HG03139 (cell line): ENCODE measurements around the gene KCNB1.

Source experiments
- ATAC-seq: cut with Tn5 transposase; IDR thresholded peaks from one replicate; pipeline ENCODE4 v1.9.1; 2021; ENCODE audit not compliant: unreplicated experiment

KCNB1 gene

DNA sequence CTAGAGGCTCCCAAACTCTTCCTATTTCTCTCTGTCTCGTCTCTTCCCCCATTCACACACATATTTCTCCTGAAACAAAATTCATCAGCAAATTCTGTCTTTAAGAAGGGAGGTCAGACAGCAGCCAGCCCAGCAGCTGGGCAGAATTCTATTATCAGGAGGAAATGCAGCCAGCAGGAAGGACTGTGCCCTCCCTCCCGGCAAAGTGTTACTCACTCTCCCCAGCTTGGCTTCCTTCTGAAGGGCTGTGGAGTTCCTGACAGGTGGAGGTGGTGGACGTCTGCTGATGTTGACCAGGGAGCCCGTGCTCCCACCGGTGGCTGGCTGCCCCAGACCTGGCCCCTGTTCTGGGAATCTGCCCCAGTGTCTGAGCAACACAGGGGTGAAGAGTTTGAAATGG is 37.3 kb downstream of the KCNB1 start:
- no peak for ATAC-seq

DNA sequence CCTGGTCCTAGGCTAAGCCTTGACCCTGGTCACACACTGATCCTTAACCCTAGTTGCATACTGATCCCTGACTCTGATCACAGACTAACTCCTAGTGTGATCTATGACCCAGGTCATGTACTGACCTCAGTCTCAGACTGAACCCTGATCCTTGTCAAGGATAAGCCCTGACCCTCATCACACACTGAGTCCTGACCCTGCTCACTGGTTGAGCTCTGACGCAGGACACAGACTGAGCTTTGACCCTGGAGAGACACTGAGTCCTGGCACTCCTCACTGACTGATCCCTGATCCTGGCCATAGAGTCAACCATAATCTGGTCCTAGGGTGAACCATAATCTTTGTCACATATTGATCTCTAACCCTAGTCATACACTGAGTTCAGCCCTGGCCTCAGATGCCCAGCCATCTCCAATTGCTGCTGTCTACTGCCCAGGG is 37.9 kb downstream of the KCNB1 start:
- ATAC-seq = no peak

DNA sequence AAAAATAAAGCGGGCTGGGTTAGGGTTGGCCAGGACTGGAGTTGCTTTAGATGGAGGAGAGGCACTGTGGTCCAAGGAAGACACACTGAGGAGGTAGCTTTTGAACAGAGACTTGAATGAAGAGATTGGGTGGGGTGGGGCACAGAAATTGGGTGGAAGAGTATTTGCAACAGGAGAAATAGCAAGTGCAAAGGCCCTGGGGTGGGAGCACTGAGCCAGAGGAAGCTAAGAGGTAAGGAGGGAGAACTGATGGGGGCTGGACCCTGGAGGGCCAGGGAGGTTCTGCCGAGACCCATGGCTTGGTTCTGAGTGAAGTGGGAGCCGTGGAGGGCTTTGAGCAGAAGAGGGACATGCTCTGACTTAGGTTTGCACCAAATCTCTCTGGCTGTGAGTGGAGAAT is 45.4 kb downstream of the KCNB1 start:
- no peak for ATAC-seq

DNA sequence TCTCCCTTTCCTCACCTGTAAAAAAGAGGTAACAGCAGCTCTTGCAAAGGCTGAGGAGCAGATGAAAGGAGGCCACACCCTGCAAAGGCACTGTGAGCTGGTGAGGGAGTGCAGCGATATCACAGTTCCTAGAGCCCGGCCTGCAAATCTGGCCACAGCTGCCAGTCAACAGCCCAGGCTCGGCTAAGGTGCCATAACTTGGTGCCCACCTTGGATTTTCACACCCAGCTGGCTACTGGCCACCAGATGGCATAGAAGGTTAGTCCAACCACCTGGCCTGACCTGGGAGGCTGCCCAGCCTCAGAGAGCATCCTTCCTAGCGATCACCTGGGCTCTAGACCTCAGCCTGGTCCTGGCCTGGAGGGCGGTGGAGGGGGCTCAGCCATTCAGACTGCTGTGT is 46.8 kb downstream of the KCNB1 start:
- ATAC-seq = no peak

DNA sequence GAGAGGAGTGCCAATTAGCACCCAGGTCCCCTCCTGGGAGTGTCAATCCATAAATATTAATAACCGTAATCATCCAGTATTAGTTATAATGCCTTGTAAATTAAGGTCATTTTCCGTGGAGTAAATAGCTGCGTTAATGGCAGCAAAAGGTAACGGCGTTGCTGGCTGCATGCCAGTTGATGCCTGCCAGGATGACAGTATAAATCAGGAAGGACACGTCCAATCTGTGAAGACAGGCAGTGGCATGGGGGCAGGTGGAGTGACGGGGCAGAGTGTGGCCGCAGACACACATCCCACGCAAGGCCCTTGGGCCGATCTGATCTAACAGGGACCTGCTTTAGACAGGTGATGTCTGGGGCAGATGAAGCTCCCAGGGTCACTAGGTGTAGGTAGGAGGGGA is 49.1 kb downstream of the KCNB1 start:
- ATAC-seq = no peak

DNA sequence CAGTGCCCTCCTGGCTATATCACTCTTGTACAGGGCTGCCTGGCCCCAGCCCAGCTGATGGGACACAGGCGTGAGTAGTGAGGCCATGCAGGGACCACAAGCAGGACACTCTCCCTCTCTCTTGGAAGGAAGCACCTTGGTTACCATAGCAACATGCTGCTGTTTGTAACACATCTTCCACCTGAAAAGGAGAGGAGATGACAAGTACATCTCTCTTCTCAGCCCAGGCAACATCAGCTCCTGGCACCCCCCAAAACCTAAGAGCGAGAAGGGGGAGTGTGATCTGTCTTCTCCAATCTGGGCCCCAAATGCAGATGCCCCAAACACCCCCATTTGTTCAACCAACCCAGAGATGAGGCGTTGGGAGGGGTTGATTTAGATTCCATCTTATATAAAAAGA is 49.9 kb downstream of the KCNB1 start:
- ATAC-seq = no peak

DNA sequence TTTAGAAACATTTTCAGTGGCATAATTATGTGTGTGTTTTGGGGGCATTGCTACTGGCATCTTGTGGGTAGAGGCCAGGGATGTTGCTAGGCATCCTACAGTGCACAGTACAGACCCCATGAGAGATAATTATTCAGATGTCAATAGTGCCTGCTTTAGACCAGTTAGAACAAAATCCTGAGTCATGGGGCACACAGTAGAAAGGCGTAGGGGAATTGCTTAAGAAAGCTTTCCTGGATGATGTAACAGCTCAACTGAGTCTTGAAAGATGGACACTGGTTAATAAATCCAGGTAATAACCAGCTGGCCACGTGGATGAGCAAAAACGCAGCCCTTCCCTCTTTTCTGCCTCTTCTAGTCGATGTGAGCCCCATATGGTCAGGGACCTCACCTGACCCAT is 51.1 kb downstream of the KCNB1 start:
- no peak for ATAC-seq

DNA sequence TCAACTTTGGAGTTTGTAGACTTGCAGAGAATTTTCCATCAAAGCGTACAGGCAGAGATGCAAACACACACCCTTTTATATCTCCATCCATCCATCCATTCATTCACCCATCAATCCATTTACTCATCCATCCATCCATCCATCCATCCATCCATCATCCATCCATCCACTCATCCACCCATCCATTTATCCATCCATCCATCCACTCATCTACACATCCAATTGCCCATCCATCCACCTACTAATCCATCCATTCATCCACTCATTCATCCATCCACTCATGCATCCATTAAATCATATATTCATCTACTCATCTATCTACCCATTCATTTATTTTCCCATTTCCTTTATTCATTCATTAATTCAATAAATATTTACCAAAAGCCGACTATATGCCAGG is 52.1 kb downstream of the KCNB1 start:
- no peak for ATAC-seq

DNA sequence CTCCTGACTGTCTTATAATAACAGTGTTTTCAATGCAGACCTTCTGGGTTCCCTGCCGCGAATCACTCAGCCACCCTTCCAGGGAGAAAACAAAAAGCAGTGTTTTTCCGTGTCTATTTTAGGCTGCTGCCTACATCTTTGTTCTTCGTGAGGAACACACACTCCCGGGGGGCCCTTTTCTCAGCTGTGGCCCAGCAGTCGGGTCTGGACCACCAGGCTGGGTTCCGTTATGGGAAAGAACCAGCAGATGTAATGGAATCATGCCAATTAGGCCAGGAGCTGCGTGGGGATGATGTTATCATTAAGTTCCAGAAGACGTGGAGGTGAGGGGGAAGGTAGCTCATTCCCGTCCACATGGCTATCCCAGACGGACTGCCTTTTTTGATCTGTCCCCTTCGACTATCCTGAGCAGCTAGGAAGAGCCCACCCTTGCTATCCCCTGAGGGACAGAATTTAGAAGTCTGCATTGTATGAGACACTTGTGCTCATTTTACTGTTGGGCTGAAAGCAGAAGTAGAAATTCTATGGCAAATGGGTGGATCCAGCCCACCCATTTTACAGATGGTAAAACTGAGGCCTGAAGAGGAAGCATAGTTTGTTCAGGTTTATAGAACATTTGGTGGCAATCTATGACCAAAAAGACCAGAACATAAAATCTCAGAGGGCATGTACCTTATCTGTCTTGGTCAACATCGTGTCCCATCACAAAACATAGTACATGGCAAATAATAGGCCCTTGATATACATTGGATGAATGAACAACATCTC is 54.5 kb downstream of the KCNB1 start:
- ATAC-seq = no peak

DNA sequence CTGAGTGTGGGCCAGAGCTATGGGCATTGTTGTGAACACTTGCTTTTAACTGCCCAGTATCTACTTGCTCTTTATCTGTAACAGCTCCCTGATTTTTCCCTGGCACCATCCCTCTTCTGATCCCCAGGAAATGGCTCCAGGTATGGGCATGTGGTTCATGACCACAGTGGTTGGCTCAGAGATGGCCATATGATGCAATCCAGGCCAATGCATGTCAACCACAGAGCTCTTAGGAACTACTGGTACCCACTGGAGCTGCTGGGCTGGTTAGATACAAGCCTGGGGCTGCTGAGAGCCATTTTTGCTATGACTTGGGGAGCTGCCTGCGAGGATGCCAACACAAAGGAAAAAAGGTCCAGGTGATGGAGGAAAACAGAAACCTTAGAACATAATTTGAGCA is 55.6 kb downstream of the KCNB1 start:
- ATAC-seq = no peak

DNA sequence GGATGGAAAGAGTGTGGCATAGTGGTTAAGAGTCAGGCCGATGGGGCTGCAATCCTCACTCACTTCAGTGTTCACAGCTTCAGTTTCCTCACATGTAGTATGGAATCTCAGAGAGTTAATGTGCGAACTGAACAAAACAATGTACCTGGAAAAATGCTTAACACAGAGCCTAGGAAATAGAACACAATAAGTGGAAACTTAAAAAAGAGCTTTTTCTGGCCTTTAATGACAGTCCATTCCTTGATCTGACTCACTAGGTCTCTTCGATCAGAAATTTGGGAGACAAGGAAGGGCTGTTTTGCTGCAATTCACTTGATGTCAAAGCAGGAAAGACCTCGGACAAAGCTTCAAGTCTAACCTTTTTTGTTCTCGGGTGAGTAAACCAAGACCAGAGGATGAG is 56.1 kb downstream of the KCNB1 start:
- ATAC-seq = no peak

DNA sequence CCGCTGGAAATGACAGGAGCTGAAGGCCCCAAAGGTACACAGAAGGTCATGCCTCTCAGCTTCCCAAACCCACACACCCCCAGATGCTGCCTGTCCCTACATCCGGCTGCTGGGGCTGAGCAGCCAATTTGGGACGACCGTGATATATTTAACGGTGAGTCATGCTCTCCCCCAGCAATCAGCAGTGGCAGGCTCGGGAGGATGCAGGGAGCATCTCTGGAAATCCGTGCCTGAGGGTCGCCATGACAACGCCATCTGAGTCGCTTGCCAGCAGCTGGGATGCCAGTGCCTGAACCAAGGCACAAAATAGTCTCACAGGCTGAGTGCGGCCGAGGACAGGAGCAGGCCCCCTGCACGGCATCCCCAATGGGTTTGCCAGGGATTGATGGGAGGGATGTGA is 57.9 kb downstream of the KCNB1 start:
- ATAC-seq = no peak

DNA sequence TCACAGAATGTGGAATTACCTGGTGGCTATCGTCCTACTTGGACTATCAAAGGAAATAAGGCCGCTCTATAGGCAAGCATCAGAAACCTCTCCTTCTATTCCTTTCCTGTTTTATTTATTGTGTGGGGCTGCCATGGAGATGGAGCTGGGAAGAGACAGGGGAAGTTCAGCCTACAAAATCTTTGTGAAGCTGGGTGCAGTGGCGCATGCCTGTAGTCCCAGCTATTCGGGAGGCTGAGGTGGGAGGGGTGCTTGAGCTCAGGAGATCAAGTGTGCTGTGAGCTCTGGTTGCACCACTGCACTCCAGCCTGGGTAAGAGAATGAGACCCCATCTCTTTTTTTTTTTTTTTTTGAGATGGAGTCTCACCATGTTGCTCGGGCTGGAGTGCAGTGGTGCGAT is 60.3 kb downstream of the KCNB1 start:
- no peak for ATAC-seq

DNA sequence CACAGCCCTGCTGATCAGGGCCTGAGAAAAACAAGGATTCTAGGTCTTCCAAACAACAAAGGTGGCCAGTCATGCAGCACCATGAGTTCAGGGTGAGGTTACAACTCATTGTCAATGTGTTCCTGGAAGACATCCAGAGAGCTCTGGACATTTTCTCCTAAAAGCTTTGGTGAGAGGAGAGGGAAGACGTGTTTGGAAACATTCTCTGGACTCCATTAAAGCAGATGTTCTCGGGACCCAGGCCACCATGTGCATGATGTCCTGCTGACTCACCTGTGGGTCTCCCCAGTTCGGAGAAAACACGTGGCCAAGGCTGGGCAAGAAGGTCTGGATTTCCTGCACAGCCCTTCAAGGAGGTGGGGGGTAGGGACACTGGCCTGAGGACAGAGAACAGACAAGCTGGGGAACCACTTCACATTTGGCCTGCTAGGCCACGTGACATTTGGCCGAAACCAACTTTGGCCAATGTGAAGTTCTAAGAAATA is 61.6 kb downstream of the KCNB1 start:
- no peak for ATAC-seq

DNA sequence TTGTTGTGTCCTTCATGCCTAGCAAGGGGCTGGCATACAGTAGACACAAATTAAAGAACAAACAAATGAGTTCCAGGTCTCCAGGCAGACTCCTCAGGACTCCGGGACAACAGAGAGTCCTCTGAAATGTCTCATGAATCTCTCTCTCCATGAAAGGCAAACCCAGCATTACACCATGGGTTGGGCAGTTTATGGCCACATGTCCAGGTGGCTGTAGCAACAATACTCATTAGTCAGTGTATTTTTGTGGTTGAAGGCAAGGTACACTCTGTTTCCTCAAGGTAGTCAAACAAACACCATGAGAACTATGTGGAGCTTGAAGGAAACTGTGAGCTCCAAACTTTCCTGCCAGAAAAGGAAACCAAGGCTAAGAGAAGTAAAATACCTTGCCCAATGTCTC is 62.2 kb downstream of the KCNB1 start:
- ATAC-seq = no peak

DNA sequence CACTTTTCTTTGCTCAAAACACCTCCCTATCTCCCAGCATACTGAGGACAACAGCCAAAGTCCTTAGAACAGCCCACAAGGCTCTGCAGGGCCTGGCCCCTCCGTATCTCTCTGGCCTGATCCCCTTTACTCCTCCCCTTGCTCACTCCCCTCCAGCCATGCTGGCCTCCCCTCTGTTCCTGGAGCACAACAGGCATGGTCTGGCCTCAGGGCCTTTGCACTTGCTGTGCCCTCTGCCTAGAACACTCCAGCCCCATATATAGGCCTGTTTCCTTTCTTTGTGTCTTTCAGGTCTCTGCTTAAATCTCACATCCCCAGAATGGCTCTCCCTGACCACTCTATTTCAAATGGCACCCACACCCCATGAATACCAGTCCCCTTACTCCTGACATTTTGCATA is 62.7 kb downstream of the KCNB1 start:
- ATAC-seq = no peak

DNA sequence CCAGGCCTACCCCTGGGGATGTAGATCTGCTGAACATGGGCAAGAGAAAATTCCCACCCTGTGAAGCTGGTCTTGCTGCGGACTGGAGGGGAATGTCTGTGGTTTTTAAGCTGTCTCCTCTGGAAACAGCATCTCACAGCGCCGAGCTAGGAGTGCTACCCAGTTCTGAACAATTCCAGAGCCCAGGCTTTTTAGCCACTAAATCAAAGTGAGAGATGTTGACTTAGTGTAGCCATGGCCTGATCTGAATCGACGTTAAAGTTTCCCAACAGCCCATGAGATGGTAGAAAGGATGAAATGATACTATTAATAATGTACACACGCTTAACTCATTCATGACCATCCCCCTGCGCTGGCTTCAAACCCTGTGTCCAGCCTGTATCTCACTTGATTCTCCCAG is 63.7 kb downstream of the KCNB1 start:
- no peak for ATAC-seq

DNA sequence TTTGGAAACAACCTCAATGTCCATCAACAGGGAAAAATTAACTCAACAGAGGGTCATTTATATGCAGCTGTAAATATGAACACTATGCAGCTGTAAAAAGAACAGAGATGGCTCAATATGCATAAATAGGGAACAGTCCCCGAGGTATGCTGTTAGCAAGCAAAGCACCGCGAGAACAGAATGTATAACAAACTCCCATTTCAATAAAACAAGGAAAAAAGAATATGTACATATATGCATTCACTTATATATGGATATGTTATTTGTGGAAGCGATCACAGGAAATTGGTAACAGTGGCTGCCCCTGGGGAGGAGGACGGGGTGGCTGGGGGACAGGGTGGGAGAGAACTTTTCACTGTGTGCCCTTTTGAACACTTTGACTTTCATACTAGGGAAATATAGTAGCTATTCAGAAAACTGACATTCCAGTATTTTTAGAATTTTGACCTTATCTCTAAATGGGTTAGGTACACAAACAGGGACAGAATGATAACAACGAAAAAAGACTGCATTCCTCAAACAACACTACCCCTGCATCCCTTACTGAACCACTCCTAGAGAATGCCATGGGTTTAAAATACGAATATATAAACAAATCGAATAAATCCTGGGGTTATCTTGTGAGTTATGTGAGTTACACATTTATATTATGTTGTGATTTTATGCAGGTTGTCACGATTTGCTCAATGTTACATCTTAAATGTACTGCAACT is 64.5 kb downstream of the KCNB1 start:
- ATAC-seq = no peak

DNA sequence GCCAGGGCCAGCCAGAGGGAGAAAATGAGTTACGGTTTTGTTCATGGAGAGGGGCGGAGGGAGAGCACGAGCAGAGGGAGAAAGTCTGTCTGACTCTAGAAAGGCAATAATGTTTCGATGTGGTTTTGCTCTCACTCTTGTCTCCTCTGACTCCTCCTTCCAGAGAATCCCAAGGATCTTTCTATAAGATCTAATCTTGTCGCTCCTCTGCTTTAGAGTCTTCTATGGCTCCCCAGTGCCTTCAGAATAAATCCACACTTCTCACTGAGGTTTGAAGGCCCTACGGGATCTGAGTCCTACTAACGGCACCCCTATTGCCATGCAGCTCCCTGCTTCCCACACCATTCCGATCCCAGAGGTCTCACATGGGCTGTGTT is 66.8 kb downstream of the KCNB1 start:
- ATAC-seq = no peak

DNA sequence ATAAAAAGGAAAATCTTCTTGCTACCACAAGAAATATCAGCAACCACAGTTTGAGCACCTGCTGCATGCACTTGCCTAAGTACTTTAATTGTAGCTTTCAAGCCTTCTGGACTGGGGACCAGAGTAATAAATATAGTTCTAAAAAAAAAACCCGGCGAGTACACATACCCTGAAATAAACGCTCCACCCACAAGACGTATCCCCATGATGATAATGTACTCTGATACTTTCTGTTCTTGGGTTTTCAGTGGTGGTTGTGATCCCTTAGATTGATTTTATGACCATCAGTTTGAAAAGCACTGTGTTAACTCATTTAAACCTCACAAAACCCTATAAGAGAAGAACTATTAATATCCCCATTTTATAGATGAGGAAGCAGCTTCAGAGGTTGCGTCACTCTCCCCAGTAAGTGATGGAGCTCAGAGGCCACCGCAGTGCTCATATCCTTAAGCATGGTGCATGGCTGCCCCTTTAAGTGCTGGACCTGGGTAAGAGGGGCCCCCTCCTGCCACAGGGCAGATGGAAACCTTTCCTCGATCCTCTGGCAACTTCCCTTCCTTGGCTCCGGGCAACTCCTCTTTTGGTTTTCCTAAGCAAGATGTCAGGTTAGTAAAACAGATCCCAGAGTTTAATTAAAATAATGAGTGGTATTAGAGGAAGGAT is 67.3 kb downstream of the KCNB1 start:
- ATAC-seq = no peak

DNA sequence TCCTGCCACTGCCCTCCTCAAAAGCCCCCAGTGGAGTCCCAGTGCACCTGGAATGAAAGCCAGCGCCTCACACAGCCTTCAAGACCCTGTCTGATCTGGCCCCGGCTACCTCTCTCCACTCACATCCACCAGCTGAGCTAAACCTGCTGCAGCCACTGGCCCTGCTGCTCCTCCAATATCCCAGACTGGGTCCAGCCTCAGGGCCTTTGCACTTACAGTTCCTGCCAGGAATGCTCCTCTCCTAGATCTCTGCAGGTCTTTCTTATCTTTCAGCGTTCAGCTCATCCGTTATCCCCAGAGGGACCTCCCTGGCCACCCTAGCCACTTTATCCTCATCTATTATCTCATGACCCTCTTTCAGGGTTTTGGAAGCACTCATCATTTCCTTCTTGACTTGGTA is 68.8 kb downstream of the KCNB1 start:
- ATAC-seq = no peak

DNA sequence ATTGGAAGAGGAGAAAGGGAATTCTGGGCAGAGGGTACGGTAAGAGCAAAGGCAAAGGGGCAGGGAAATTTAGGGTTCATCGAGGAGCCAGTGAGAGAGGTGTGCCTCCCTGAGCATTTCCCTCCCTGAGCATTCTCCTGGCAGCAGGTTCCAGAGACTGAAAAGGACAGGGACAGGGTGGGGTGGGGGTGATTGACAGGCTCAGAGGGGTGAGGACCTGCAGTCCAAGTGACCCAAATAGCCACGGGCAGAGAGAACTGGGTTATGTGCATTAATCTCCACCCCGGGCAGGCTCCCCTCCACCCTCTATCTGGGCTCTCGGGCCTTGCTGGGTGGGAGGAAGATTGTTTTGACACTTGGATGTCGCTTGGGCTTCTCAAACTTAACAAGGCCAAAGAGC is 69.5 kb downstream of the KCNB1 start:
- no peak for ATAC-seq
